Cardiac fibroblast (primary cell): Measurements from ENCODE around the gene TGM2.

Experiments used
- DNase-seq, 2 donors: peaks; one replicate each; pipeline versions ENCODE4 v3.0.0 to v3.0.0-alpha.2; 2010; ENCODE audit warnings: low read depth in 2 of 2
- H3K4me3 ChIP-seq, 2 donors: replicated peaks in 1 of 2; 1 replicate in 1 of 2; 2 replicates in 1 of 2; pipeline ENCODE4 v1.5.1; 2011; ENCODE audit warnings: low read depth in 2 of 2, low read length in 2 of 2, mild to moderate bottlenecking in 2 of 2, moderate library complexity in 1 of 2
- CTCF ChIP-seq: IDR thresholded peaks from one replicate; pipeline ENCODE4 v1.5.1; 2011; ENCODE audit warnings: low read depth, mild to moderate bottlenecking, low read length, inconsistent platforms

The TGM2 gene

GRCh38 chr20:38146628-38147027 is 18.4 kb downstream of the TGM2 start:
- DNase-seq: no peak
- no peak for TF ChIP-seq CTCF
- no peak overlapping the region for H3K4me3 ChIP-seq

GRCh38 chr20:38146156-38146555 is 18.9 kb downstream of the TGM2 start:
- no peak for TF ChIP-seq CTCF
- DNase-seq: no peak
- H3K4me3 ChIP-seq: no peak overlapping the region

- no peak for TF ChIP-seq CTCF
- H3K4me3 ChIP-seq: no peak overlapping the region
- DNase-seq: no peak
Measured at GRCh38 chr20:38145729-38146075, 19.4 kb downstream of the TGM2 start.

DNA sequence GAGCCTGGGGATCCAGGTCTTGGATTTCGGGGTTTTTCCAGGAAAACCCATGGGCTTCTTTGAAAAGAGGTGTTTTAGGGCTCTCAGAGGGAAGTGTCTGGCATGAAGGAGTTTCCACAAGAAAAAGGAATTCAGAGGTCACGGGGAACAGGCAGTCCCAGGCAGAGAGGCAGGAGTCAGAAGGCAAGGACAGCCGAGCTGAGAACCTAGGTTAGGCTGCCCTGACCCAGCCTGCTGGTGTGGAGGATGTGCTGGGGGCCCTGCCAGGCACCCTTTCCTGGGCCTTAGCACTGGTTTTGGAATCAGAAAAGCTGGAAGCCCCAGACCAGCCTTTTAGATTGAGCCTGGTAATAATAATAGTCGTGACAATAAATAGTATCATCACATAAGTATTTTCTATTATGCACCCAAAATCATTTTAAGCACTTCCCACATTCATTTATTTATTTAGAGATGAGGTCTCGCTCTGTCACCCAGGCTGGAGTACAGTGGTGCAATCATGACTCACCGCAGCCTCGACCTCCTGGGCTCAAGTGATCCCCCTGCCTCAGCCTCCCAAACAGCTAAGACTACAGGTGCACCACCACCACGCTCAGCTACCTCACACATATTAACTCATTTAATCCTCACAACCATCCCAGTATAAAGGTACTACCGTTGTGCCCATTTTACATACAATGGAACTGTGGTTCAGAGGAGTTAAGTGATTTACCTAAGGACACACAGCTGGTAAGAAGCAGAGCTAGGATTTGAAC is 19.9 kb downstream of the TGM2 start:
- no peak for TF ChIP-seq CTCF
- no peak overlapping the region for H3K4me3 ChIP-seq
- peak in 1 of 2 donors; percentile 75 for DNase-seq

GRCh38 chr20:38144598-38144973 is 20.5 kb downstream of the TGM2 start:
- H3K4me3 ChIP-seq: no peak overlapping the region
- TF ChIP-seq CTCF: no peak
- DNase-seq: no peak

- no peak overlapping the region for H3K4me3 ChIP-seq
- no peak for TF ChIP-seq CTCF
Measured at GRCh38 chr20:38143646-38144554, 21.2 kb downstream of the TGM2 start.

More at GRCh38 chr20:38143646-38144554, 21.2 kb downstream of the TGM2 start:
- DNase-seq: peak; percentile 70 to 89
